Right atrium auricular region (tissue), 2 donors: Measurements from ENCODE around the gene TRPC5OS. TPM values are rescaled to one million over a fixed set of nuclear protein-coding genes. Genes with fewer than 3 reads are reported as not detected.
A peak's percentile ranks its signal among the peaks of the same experiment; 100 is the strongest.

Experiments used
- DNase-seq: peaks from one replicate; pipeline ENCODE4 v3.0.0-alpha.2; 2019; ENCODE audit warnings: low spot score
- H3K27ac ChIP-seq, 2 donors: fragments of 200-600 bp; sonication (generic); 1 replicate in 1 of 2; 2 replicates in 1 of 2; pipeline ENCODE4 v1.5.1; 2016 to 2019
- H3K27me3 ChIP-seq, 2 donors: fragments of 200-600 bp; sonication (generic); one replicate each; pipeline versions ENCODE4 v1.5.1 to v1.6.0; 2017 to 2019
- H3K36me3 ChIP-seq: fragments of 200-600 bp; sonication (generic); one replicate; pipeline ENCODE4 v1.5.1; 2016
- H3K4me1 ChIP-seq, 2 donors: fragments of 200-600 bp; sonication (generic); one replicate each; pipeline versions ENCODE4 v1.5.1 to v1.6.0; 2017 to 2019
- H3K4me3 ChIP-seq, 2 donors: fragments of 200-600 bp; sonication (generic); 1 replicate in 1 of 2; 2 replicates in 1 of 2; pipeline ENCODE4 v1.5.1; 2017 to 2019; ENCODE audit warnings: mild to moderate bottlenecking in 1 of 2, moderate library complexity in 1 of 2
- H3K9me3 ChIP-seq, 2 donors: fragments of 200-600 bp; sonication (generic); one replicate each; pipeline ENCODE4 v1.5.1; 2019
- CTCF ChIP-seq, 2 donors: fragments of 200-600 bp; sonication (generic); IDR thresholded peaks; one replicate each; pipeline ENCODE4 v1.5.1; 2019; ENCODE audit warnings: antibody characterized with exemption in 2 of 2
- total RNA-seq, 2 donors: library from RNA; depleted of rRNA; stranded (reverse); fragments of >200 nt; gene quantifications; one replicate each; pipeline ENCODE4 v1.1.0, GENCODE V29; 2016

The TRPC5OS gene
- total RNA-seq, 2 donors from 2014 or later, result 0.15 TPM; not detected in 1

DNA sequence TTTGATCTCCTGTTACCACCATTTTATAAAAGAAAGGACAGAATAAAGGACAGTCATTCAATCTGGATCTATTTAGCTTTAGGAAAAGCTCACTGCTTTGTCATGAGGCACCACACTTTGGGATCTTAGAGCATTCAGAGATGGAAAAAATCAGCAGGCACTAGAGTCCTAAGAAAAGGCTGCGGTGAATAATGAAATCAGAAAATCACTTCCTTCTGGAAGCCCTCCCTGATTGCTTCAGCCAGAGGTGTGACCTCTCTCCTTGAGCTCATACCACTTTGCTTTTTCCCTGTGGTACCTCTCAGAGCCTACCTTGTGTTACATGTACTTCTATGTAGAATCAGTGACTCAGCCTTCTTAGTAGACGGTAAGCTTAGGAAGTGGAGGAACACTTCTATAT, 8.7 kb upstream of the TRPC5OS start:
- H3K9me3 ChIP-seq, result no peaks in the 10 kb centered on the region
- H3K27me3 ChIP-seq, result no peaks in the 10 kb centered on the region
- H3K36me3 ChIP-seq, result no peaks in the 10 kb centered on the region
- no peak overlapping the region for H3K27ac ChIP-seq
- H3K4me1 ChIP-seq, result no peaks in the 10 kb centered on the region
- no peak overlapping the region for H3K4me3 ChIP-seq
- no peak for DNase-seq
- no peak for TF ChIP-seq CTCF (IDR thresholded peaks at IDR 0.05)

GRCh38 chrX:111868726-111869638, 7.0 kb upstream of the TRPC5OS start:
- Histone ChIP-seq H3K4me1 (no peaks in the 10 kb centered on the region), H3K36me3 (no peaks in the 10 kb centered on the region), H3K27ac (no peak overlapping the region), H3K9me3 (no peaks in the 10 kb centered on the region), H3K27me3 (no peaks in the 10 kb centered on the region), H3K4me3 (no peak overlapping the region)
- DNase-seq, result no peak
- TF ChIP-seq CTCF (IDR thresholded peaks at IDR 0.05), result no peak

GRCh38 chrX:111869639-111870034, 6.3 kb upstream of the TRPC5OS start:
- Histone ChIP-seq H3K27me3 (no peaks in the 10 kb centered on the region), H3K4me3 (no peak overlapping the region)
- TF ChIP-seq CTCF (IDR thresholded peaks at IDR 0.05), result peak; percentile 61 to 78

DNA sequence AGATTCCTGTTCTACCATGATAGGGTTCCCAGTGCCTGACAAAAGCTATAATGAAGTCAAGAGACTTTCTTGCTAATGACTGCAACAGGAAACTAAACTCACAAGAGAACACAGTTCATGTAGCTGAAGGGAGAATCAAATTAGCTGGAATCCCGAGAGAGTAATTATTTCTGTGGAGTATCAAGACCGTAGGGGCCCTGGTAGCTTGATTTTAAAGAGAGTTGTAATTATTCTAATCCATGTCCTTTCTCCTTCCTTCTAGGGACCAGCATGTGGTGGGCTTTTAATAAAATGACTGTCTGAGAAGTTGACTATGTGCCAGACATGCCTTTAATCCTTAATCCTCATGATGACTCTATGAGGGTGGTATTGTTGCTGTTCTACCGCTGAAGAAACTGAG, 1.7 kb upstream of the TRPC5OS start:
- no peak for TF ChIP-seq CTCF (IDR thresholded peaks at IDR 0.05)
- no peak for DNase-seq
- no peaks in the 10 kb centered on the region for H3K4me1 ChIP-seq
- H3K27me3 ChIP-seq, result no peaks in the 10 kb centered on the region
- H3K9me3 ChIP-seq, result no peaks in the 10 kb centered on the region
- H3K4me3 ChIP-seq, result no peak overlapping the region
- H3K27ac ChIP-seq, result no peak overlapping the region
- no peaks in the 10 kb centered on the region for H3K36me3 ChIP-seq

More at GRCh38 chrX:111869639-111870034, 6.3 kb upstream of the TRPC5OS start:
- no peaks in the 10 kb centered on the region for H3K36me3 ChIP-seq
- no peak overlapping the region for H3K27ac ChIP-seq
- H3K4me1 ChIP-seq, result no peaks in the 10 kb centered on the region
- DNase-seq, result no peak
- no peaks in the 10 kb centered on the region for H3K9me3 ChIP-seq

- H3K36me3 ChIP-seq, result no peaks in the 10 kb centered on the region
- H3K27me3 ChIP-seq, result no peaks in the 10 kb centered on the region
- no peaks in the 10 kb centered on the region for H3K9me3 ChIP-seq
- DNase-seq, result no peak
- no peaks in the 10 kb centered on the region for H3K4me1 ChIP-seq
- no peak overlapping the region for H3K4me3 ChIP-seq
- H3K27ac ChIP-seq, result no peak overlapping the region
- no peak for TF ChIP-seq CTCF (IDR thresholded peaks at IDR 0.05)
These were observed 665 bp downstream of the TRPC5OS start for GRCh38 chrX:111876646-111877045.
